ENCODE measurements around the gene ACCS. TPM values are rescaled to one million over a fixed set of nuclear protein-coding genes. Genes with fewer than 3 reads are reported as not detected.

The ACCS gene
- total RNA-seq, 1 donor from 2014 or later = 8.1 TPM

DNA sequence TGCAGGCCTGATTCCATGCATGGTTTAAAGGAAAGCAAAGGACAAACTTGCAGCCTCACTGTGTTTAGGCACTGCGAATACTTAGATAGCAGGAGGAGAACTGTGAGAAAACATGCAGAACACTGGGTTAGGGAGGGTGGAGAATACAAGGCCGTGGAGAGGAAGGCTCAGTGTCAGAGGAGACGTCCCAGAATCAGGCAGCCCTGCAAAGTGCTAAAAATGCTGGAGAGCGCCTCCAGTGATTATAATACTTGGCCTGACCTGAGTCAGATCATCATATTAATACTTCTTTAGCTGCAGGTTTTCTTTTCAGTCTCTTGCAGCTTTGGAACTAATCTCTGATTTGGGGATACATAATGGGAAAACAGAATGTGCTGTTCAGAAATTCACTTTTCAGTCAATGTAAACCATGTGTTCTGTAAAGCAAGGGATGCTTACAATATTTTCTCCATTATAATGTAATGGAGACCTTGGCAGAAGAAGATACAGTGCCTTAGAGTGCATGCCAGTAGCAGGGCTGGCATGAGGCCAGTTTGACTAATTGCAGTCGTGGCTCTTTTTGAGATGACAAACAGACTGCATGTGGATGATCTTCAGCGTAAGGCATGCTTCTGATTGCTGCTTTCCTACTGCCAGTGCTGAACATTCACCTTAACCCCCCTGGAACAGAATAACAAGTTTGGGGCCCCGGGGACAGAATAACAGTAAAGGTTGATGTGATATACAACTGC is 46.2 kb downstream of the ACCS start:
- TF ChIP-seq, protein P1, sequence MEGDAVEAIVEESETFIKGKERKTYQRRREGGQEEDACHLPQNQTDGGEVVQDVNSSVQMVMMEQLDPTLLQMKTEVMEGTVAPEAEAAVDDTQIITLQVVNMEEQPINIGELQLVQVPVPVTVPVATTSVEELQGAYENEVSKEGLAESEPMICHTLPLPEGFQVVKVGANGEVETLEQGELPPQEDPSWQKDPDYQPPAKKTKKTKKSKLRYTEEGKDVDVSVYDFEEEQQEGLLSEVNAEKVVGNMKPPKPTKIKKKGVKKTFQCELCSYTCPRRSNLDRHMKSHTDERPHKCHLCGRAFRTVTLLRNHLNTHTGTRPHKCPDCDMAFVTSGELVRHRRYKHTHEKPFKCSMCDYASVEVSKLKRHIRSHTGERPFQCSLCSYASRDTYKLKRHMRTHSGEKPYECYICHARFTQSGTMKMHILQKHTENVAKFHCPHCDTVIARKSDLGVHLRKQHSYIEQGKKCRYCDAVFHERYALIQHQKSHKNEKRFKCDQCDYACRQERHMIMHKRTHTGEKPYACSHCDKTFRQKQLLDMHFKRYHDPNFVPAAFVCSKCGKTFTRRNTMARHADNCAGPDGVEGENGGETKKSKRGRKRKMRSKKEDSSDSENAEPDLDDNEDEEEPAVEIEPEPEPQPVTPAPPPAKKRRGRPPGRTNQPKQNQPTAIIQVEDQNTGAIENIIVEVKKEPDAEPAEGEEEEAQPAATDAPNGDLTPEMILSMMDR (IDR thresholded peaks at IDR 0.05) = no peak
- TF ChIP-seq POLR2AphosphoS5 (IDR thresholded peaks at IDR 0.05; ENCODE audit: insufficient read depth in 1 of 2, low read depth in 1 of 2) (no peak), POLR2A (IDR thresholded peaks at IDR 0.05) (no peak)
- H3K4me1 ChIP-seq = no peaks in the 10 kb centered on the region
- no peaks in the 10 kb centered on the region for H3K9me3 ChIP-seq
- H3K36me3 ChIP-seq = peaks cover 0 to 50% of the 10 kb centered on the region in 2 donors
- no peak overlapping the region for H3K27ac ChIP-seq
- no peak for DNase-seq (ENCODE audit: extremely low spot score in 2 of 2)
- no peak overlapping the region for H3K4me3 ChIP-seq
- intact Hi-C loops (cut with DNase I) = no loop called here
- no peaks in the 10 kb centered on the region for H3K27me3 ChIP-seq

DNA sequence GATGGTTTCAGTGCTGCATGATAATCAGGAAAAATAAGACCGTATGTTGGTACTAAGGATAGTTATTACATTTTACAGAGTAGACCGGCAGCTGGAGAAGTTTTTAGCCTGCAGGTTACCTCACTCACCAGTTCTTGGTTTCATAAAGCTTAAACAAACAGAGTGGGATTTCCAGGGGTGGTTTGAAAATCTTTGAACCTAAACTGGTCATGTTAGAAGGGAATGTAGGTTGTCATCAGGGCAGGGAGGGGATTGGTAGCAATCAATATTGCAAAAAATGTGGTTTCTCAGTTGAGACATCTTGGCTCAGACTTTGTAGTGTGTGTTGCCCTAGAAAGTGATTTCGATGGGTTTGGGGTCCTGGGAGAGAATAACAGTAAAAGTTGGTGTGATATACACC is 46.9 kb downstream of the ACCS start:
- TF ChIP-seq POLR2A (IDR thresholded peaks at IDR 0.05) = no peak
- TF ChIP-seq POLR2AphosphoS5 (IDR thresholded peaks at IDR 0.05; ENCODE audit: insufficient read depth in 1 of 2, low read depth in 1 of 2) = no peak
- TF ChIP-seq, protein P1 (IDR thresholded peaks at IDR 0.05) = no peak
- Histone ChIP-seq H3K9me3 (no peaks in the 10 kb centered on the region), H3K27me3 (no peaks in the 10 kb centered on the region), H3K36me3 (peaks cover 0 to 46% of the 10 kb centered on the region in 2 donors), H3K27ac (no peak overlapping the region), H3K4me1 (no peaks in the 10 kb centered on the region), H3K4me3 (no peak overlapping the region)
- intact Hi-C loops (cut with DNase I) = no loop called here
- no peak for DNase-seq (ENCODE audit: extremely low spot score in 2 of 2)

DNA sequence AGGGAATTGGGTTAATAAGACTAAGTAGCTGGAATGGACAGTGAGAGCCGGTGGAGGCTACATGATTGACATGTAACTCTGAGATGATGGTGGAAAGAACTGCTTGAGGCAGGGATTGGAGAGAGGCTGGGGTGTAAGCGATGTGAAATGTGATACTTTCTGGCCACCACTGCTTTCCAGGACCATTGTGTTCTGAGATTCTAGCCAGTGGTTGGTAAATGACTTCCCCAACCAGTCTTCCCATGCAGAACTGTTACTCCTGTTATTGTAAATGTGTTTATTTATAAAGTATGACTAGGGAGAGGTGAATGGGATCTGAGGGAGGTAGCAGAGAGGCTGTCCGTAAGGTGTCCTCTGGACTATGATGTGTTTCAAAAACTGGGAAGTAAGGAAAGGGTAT is 47.5 kb downstream of the ACCS start:
- no peak for TF ChIP-seq POLR2AphosphoS5 (IDR thresholded peaks at IDR 0.05; ENCODE audit: insufficient read depth in 1 of 2, low read depth in 1 of 2)
- no peak for TF ChIP-seq POLR2A (IDR thresholded peaks at IDR 0.05)
- TF ChIP-seq, protein P1 (IDR thresholded peaks at IDR 0.05) = no peak
- peaks cover 0 to 43% of the 10 kb centered on the region in 2 donors for H3K36me3 ChIP-seq
- intact Hi-C loops (cut with DNase I) = no loop called here

DNA sequence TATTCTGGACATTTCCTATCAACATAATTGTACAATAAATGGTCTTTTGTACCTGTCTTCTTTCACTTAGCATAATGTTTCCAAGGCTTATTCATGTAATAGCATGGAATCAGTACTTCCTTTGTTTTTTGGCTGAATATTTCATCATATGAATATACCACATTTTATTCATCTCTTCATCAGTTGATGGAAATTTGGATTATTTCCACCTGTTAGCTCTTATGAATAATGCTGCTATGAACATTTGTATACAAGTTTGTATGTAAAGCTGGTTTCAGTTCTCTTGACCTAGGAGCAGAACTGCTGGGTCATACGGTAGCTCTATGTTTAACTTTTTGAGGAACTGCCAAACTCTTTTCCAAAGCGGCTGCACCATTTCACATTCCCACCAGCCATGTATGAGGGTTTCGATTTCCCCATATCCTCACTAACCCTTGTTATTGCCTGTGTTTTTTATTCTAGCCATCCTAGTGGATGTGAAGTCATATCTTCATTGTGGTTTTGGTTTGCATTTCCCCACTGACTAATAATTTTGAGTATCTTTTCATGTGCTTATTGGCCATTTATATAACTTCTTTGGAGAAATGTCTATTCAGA is 50.3 kb downstream of the ACCS start:
- Histone ChIP-seq H3K9me3 (no peaks in the 10 kb centered on the region), H3K27me3 (no peaks in the 10 kb centered on the region), H3K4me1 (no peaks in the 10 kb centered on the region), H3K27ac (no peak overlapping the region), H3K36me3 (peaks cover 0 to 28% of the 10 kb centered on the region in 2 donors), H3K4me3 (no peak overlapping the region)
- DNase-seq (ENCODE audit: extremely low spot score in 2 of 2) = no peak
- intact Hi-C loops (cut with DNase I) = no loop called here
- no peak for TF ChIP-seq POLR2AphosphoS5 (IDR thresholded peaks at IDR 0.05; ENCODE audit: insufficient read depth in 1 of 2, low read depth in 1 of 2)
- TF ChIP-seq, protein P1 (IDR thresholded peaks at IDR 0.05) = no peak
- TF ChIP-seq POLR2A (IDR thresholded peaks at IDR 0.05) = no peak

More for the DNA sequence above, 47.5 kb downstream of the ACCS start:
- Histone ChIP-seq H3K27ac (no peak overlapping the region), H3K9me3 (no peaks in the 10 kb centered on the region), H3K4me1 (no peaks in the 10 kb centered on the region), H3K4me3 (no peak overlapping the region), H3K27me3 (no peaks in the 10 kb centered on the region)
- no peak for DNase-seq (ENCODE audit: extremely low spot score in 2 of 2)

DNA sequence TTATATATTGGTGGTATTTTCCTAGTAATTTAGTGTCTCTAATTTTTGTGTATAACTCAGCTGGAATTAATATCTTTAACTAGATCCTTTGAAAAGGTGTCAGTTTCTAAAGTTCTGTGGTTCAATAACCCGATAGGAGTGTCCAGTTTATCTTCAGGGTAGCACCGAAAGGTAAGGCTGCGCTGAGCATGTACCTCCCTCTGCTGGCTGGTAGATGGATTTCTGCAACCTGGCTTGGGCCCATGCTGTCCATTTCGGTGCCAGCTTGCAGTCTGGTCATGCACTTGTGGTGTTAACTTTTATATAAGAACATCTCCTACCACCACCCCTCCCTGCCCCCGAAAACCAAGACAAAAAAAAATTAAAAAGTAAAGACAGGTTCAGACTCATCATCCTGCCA is 54.1 kb downstream of the ACCS start:
- Histone ChIP-seq H3K27me3 (no peaks in the 10 kb centered on the region), H3K9me3 (no peaks in the 10 kb centered on the region), H3K27ac (no peak overlapping the region), H3K4me3 (no peak overlapping the region), H3K4me1 (no peaks in the 10 kb centered on the region), H3K36me3 (peaks cover 0 to 19% of the 10 kb centered on the region in 2 donors)
- TF ChIP-seq, protein P1 (IDR thresholded peaks at IDR 0.05) = no peak
- no peak for TF ChIP-seq POLR2A (IDR thresholded peaks at IDR 0.05)
- TF ChIP-seq POLR2AphosphoS5 (IDR thresholded peaks at IDR 0.05; ENCODE audit: insufficient read depth in 1 of 2, low read depth in 1 of 2) = no peak
- intact Hi-C loops (cut with DNase I) = no loop called here
- no peak for DNase-seq (ENCODE audit: extremely low spot score in 2 of 2)

Measured in vagina (tissue), 2 donors.